ENCODE measurements around the gene RPRD1B.
A peak's percentile ranks its signal among the peaks of the same experiment; 100 is the strongest.

The RPRD1B gene

DNA sequence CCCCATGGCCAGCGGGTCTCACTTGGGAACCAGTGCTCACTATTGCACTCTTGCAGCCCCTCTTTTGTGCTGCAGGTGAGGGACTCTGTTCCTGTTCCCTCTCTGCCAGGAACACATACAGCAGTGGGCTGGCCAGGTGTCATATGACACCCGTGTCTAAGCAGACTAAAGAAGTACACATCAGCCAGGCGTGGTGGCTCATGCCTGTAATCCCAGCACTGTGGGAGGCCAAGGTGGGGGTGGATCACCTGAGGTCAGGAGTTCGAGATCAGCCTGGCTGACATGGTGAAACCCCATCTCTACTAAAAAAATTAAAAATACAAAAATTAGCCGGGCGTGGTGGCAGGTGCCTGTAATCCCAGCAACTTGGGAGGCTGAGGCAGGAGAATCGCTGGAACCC lies 74.4 kb downstream of the RPRD1B start:
- peak; percentile 41 for DNase-seq

DNA sequence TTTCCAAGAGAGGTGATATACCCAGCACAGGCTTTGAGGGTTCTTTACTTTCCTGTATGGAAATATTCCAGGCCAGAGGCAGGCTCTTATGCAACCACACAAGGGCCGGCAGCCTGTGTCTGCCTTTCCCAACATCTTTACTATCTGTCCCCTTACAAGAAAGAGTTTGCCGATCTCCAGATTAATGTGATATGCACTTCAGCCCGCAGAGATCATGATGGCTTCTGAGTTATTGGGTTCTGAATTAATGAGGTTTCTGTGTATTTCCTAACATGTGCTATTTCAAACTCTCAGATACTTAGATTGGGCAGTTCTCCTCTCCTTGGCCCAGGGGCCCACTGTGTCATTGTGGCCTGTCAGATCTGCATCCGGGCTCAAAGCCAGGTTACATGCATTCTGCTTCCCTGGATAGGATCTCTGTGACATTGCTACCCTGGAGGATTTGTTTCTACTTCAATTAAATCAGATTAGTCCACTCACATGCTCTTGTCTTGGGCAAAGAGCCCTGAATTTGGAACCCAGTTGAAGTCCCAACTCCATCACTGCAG lies 75.0 kb downstream of the RPRD1B start:
- no peak for DNase-seq

DNA sequence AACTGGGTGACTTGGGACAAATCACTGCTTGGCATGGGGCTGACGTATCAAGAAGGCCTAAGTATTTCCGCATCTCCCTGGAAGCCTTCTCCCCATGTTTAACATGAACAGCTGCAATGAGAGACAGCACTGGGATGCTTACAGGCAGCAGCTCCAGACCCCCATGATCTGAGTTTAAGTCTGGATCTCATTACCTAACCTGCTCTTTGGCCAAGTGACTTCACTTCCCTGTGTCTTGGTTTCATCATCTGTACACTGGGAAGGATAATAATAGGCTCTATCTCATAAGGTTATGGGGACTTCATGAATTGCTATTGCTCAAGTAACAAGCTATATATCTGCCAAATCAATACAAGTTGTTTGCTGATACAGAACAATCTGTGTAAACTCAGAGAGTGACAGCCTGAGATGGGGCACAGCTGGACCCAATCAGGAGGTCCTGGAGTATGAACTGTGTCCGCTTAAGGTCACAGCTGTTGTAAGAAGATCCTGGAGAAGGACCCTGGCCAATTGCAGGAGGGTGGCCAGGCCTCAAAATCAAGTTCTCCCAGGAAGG lies 75.5 kb downstream of the RPRD1B start:
- no peak for DNase-seq

DNA sequence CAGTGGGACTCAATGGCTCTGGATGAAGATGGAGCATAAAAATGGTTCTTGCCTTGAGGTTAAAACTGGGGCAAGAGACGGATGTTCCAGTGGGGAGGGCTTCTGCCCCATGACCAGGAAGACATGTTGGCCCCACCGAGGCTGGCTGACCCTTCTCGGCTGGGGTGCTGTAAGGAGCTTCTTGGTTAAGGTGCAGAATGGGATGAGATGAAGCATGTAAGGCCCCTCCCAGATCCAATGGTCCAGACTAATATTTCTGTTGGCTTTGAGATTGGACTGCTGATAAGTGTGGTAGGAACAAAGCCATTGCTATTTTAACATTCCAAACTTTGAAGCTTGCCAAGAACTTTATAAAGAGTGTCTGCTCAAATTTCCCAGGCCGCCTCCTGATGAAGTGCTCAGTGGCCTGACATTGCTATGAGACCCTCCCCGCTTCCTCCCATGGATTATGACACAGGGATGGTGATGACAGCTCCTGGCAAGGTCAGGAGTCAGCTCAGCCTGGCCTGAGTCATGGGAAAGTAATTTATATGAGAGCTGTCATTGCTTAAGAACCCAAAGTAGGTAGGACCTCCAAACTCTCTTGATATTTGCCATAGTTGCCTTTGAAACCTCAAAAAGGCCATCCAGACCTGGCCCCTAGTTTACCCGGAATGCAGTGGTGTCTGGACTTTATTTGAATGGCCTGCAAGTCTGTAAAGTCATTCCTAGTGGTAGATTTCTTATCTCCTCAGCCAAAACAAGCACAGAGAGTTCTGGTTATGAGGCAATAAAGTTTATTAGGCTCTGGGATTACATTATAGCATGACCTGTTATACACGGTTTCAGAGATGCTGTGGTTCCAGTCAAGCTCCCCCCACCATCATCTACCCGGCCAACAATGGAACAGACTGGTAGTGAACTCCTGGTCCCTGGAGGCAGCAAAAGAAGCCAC lies 76.3 kb downstream of the RPRD1B start:
- DNase-seq, result no peak

DNA sequence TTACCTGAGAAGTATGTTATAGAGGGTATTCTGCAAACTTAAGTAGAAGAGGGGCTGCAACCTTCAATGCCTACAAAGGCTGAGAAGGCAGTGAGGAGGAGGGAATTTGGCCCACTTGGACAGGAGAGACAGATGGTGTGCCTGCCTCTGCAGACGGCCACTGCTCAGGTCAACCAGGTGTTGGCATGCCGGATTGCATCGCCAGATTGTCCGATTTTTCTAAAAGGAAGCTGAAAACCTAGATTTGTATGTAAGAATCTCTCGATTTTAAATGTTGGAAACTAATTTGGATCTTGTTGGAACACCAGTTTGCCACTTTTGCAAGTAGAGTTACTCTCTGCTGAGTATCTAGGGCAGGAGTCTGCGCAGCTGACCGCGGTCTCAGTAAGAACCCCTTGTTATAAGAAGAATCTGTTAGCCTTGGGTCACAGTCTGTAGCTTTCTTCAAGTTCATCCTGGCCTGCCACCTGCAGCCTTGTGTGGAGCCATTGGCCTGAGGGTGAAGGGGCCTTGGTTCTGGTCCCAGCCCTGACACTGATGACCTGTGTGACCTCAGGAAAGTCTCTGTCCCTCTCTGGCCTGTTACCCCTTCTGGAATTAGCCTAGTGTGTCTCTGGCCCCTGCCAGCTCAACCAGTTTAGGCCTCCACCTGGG lies 77.1 kb downstream of the RPRD1B start:
- no peak for DNase-seq

DNA sequence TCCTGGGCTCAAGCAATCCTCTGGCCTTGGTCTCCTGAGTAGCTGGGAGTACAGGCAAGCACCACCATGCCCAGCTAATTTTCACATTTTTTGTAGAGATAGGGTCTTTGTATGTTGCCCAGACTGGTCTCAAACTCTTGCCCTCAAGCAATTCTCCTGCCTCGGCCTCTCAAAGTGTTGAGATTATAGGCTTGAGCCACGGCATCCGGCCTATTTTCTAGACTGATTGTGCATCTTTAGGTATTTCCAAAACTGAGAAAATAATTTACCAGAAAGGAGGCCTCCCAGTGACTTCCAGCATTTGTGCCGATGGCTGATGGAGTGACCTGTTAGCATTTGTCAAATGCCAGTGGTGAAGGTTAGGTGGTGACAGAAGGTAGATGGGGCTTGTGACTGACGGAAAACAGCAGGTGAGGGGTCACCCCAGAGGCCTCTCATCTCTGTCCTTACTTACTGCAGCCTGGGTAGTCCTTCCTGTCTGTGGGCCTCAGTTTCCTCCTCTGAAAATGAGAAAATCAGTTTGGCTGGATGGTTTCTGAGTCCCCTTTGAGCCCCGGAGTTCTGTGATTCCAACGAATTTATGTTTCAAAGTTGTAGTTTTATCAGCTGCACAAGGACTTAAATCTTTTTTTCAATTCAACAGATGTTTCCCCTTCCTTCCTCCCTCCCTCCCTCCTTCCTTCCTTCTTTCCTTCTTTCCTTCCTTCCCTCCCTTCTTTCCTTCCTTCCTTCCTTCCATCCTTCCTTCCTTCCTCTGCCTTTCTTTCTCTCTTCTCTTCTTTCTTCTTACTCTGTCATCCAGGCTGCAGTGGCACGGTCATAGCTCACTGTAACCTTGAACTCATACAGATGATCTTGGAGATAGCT lies 78.1 kb downstream of the RPRD1B start:
- no peak for DNase-seq

DNA sequence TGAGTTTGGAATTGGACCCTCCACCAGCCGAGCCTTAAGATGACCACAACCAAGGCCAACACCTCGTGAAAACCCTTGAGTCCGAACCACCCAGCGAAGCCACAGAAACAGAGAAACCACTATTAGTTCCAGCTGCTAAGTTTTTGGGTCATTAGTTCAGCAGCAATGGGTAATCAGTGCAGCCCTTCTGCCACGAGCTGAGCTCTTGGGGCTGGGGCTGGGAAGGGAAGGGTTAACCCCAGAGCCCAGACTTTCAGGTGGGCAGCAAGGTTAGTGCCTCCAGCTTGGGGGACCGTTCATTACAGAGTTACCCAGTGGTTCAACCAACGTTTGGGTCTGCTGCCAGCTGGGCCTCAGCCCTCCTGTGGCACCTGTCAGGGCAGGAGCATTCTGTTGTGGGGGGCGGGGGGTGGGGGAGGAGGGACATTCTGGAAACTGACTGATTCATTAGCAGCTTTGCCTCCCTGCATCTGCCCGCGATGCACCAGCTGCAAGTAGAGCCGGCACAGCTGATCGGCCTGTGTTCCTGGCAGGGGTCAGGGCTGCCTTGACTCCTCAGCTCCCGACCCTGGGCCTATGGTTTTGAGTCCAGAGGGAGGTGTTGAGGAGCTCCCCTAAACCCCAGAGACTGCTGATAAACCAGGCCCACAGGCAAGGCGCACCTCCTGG lies 78.8 kb downstream of the RPRD1B start:
- DNase-seq, result no peak

DNA sequence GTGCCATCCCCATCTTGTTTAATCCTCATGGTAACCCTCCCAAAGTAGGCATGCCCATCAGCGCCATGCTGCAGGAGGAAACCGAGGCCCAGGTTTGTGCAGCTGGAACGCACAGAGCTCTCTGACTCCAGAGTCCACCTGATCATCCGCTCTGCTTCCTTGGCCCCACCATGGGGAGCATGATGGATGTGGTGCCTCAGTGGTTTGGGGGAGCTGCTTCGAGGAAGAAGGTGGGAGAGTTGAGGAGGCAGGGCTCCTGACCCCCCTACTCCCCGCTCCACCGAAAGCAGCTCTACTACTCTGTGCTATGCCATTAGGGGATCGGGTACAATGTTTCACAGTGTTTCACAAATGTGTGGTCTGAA lies 79.4 kb downstream of the RPRD1B start:
- no peak for DNase-seq

DNA sequence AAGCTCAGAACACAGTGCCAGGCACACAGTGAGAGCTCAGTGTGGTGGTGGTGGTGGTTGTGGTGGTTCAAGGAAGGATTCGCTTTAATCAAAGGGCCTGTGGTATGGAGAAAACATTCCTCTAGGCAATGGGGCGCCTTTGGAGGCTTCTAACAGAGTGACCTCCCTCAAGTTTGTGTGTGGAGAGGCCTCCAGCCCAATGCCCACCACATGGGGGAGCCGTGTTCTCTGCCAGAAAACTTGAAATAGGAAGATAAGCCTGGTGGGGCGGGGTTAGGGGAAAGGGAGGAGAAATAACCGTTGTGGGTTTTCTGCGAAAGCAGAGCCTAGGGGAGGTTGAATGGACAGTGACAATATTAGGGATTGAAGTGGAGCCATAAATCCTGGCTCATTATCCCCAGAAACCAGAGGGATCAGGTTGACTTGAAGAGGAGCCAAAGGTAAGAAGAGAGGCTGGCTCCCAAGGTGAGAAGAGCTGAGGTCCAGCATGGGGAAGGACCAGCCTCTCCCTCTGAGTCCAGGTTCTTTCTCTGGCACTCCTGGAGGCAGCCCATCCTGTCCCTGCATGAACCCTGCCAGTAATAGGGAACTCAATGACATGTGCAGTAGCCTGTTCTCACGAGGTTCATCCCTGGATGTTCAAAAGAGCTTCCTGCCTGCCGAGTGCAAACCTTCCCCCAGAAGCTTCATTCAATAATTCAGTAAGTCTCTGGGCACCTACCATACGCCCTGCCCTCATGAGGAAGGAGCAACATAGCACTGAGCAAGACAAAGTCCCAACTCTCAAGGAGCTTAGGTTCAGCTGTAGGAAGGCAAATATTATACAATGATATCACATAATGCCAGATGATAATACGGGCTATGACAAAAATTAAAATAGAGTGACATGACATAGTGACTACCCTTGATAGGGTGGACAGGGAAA lies 80.1 kb downstream of the RPRD1B start:
- DNase-seq, result peak; percentile 57

DNA sequence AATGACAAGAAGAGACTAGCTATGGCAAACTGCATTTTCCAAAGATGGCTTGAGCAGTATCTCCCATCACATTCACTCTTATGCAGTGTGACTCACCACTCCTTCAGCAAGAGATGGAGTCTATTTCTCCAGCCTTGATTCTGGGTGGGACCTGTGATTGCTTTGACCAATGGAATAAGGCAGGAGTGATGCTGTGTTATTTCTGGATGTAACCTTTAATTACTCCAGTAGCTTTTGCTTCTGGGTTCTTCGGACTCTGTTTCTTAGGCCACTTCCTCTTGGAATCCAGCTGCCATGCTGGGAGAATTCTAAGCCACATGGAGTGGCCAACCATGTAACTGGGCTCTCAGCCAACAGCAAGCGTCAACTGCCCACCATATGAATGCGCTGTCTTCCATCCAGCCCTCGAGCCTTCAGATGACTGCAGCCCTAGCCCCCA lies 80.8 kb downstream of the RPRD1B start:
- DNase-seq, result peak; percentile 28

DNA sequence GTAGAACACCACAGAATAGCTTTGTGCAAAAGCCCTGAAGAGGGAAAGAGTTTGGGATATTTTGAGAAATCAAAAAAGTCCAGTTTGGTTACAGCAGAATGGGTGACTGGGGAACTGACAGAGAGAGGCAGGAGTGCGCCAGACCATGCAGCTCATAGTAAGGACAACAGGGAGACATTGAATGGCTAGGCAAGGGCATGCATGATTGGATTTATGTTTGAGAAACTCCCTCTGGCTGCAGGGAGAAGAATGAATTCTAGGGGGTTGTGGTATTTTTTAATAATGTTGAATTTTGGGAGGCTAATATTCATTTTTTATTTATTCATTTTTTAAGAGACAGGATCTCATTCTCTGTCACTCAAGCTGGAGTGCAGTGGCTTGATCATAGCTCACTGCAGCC lies 81.7 kb downstream of the RPRD1B start:
- no peak for DNase-seq

DNA sequence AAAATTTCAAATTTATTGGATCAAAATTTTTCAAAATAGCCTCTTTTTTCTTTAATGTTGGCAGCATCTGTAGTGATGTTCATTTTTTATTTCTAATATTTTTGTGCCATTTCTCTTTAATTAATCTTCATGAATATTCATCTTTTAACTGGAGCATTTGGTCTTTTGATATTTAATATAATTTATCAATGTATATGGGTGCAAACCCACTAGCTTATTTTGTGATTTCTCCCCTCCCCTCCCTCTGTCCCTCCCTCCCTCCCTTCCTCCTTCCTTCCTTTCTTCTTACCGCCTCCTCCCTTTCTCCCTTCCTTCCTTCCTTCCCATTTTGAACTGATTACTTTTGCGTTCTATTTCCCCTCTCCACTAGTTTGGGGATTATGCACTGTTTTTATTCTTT lies 82.3 kb downstream of the RPRD1B start:
- DNase-seq, result no peak

DNA sequence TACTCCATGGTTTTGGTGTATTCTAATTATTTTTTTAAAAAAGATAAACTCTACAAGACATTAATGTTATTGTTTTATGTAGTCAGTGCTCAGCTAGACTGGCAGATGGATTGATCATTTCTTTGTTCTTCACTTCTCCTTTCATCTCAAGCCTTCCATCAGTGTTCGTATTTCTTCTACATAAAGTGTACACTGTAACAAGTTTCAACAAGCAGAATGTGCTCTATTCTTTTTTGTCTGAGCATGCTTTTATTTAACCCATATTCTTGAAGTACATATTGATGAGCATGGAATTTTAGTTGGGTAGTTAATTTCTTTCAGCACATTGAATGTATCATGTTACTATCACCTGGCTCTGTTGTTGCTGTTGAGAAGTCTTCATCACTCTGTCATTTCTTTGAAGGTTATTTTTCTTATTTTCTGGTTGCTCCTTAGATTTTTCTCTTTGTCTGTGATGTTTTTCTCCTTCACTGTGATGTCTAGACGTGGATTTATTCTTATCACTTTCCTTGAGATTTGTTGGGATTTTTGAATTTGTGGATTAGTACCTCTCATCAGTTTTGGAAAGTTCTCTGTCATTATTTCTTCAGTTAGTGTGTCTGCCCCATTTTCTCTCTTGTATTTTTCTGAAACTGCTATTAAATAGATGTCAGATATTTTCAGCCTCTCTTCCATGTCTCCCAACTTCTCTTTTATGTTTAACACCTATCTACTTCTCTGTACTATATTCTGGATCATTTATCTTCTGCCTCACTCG lies 83.0 kb downstream of the RPRD1B start:
- no peak for DNase-seq

DNA sequence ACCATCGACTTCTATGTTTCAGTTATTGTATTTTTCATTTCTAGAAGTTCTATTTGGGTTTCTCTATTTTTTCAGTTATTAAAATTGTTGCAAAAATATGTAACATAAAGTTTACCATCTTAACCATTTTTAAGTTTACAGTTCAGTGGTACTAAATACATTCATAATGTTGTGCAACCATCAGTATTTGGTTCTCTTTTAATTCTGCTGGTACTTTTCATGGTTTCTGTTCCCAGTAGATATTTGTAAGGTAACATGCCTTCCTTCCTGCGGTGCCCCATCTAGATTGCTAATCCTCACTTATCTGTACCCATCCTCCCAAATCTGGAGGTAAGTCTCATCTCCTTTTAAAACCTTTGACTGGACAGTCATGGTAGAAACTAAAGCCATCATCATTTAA lies 83.7 kb downstream of the RPRD1B start:
- DNase-seq, result no peak

DNA sequence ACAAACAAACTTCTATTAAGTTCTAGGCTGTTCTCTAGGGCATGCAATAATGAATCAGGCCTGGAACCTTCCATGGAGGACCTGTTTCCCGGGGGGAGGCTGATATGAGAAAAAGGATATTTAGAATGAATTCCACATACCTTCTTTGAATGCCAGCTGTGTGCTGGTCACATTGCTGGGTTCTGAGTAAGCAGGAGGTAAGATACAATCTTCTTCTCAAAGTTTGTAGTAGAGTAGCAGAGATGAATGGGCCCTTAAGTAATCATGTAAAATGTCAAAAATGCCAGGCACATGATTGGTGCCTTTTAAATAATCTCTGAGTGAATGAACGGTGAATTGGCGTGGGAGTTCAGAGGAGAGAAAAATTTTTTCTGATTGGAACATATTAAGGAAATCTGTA lies 84.1 kb downstream of the RPRD1B start:
- no peak for DNase-seq

DNA sequence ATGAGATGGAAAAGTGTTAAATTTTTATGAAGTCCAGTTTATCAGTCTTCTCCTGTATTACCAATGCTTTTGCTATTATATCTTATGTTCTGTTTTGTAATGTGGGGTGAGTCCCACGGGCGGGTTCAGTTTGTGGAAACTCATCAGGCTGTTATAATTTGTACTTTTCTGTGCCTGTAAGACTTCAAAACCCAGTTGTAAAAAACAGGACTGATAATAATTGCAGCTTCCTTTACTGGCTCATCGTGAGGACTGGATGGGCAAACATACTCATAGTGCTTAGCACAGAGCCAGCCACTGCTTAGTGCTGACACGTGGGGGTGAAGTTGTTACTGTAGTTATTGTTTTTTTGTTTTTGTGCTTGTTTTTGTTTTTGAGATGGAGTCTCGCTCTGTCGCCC lies 85.9 kb downstream of the RPRD1B start:
- DNase-seq, result no peak

DNA sequence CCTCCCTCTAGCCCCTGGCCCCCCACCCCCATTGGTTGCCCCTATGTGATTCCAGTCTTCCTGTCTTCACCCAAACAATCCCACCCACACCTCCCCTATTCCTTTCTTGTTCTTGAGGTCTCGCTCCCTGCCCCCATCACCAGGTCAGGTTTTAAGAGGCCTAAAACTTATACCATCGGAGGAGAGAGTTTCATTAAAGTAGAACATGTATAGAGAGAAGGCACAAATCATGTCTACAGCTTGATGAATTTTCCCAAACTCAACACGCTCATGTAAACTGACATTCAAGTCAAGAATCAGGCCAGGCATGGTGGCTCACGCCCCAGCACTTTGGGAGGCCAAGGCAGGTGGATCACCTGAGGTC lies 87.1 kb downstream of the RPRD1B start:
- DNase-seq, result no peak

DNA sequence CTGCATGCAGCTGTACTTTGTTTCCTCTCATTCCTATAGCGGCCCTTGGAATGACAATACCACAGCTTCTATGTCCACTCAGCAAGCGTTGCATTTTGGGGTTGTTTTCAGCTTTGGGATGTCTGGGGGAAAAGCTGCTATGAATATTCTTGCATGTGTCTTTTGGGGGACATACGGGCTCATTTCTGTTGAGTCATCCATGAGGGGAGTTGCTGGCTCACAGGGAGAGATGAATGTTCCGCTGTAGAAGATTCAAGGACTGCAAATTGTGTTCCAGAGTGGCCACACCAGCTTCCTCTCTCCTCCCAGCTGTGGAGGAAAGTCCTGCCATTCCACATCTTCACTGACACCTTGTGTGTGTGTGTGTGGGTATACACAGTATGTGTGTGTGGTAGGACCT lies 88.2 kb downstream of the RPRD1B start:
- DNase-seq, result no peak

DNA sequence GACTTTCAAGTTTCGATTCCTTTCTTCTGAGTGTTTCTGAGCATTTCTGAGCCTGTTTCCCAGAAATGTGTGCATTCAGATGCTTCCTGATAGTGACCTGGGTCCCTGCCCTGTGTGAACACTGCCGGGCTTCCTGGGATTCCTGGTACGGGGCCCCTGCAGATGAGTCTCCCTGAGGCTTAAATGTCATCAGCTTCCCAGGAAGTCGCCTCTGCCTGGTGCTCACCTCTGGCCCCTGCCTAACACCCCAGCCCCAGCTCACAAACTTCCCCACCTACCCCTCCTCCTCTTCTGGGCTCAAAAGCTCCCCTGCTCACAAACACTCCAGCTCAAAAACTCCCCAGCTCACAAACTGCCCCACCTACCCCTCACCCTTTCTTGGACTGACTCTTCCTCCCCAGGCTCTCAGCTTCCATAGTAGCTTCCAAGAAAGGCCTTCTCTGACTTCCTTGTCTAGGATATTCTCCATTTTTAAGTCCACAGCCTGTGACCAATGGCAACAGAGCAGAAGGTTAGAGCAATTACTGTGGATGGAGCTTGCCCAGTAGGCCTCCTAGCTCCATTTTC lies 89.6 kb downstream of the RPRD1B start:
- DNase-seq, result peak; percentile 15

Measured in NCI-H69 (cell line).